Ishikawa (cell line): Measurements from ENCODE around the gene ACTG1.

Source experiments
- CEBPB ChIP-seq: IDR thresholded peaks from 2 replicates; pipeline ENCODE4 v1.6.1; 2012
- MAX ChIP-seq: IDR thresholded peaks from 2 replicates; pipeline ENCODE4 v1.6.1; 2012
- RAD21 ChIP-seq: IDR thresholded peaks from 2 replicates; pipeline ENCODE4 v1.6.1; 2012; ENCODE audit warnings: low read depth
- REST ChIP-seq: IDR thresholded peaks from 2 replicates; pipeline ENCODE4 v1.6.1; 2012; ENCODE audit warnings: low read depth, mild to moderate bottlenecking
- TCF12 ChIP-seq: IDR thresholded peaks from 2 replicates; pipeline ENCODE4 v1.6.1; 2012; ENCODE audit warnings: low read depth
- TEAD4 ChIP-seq: IDR thresholded peaks from 2 replicates; pipeline ENCODE4 v1.6.1; 2012
- YY1 ChIP-seq: IDR thresholded peaks from 2 replicates; pipeline ENCODE4 v1.6.1; 2012; ENCODE audit warnings: low read depth

- no peak for TF ChIP-seq TEAD4
- TF ChIP-seq CEBPB: no peak
- no peak for TF ChIP-seq RAD21
- no peak for TF ChIP-seq TCF12
- TF ChIP-seq YY1: no peak
- no peak for TF ChIP-seq MAX
- TF ChIP-seq REST: no peak
These were observed 36.5 kb upstream of the ACTG1 start for GRCh38 chr17:81549031-81549557.
